OCI-LY7 (cell line): ENCODE measurements around the gene ALG14.

ENCODE experiments used
- EZH2phosphoT487 ChIP-seq: fragments of 200-600 bp; sonication (generic); IDR thresholded peaks from 2 replicates; pipeline ENCODE4 v1.6.1; 2018; ENCODE audit warnings: low read depth, borderline replicate concordance, mild to moderate bottlenecking, mixed run types, antibody characterized with exemption, low read length, moderate library complexity, mixed read lengths
- TF ChIP-seq, protein P1 (sequence below): fragments of 200-600 bp; sonication (generic); conservative IDR thresholded peaks from 2 replicates; pipeline ENCODE4 v1.5.1; 2014; ENCODE audit warnings: mild to moderate bottlenecking, antibody characterized with exemption, low read length, moderate library complexity, mixed read lengths

DNA sequence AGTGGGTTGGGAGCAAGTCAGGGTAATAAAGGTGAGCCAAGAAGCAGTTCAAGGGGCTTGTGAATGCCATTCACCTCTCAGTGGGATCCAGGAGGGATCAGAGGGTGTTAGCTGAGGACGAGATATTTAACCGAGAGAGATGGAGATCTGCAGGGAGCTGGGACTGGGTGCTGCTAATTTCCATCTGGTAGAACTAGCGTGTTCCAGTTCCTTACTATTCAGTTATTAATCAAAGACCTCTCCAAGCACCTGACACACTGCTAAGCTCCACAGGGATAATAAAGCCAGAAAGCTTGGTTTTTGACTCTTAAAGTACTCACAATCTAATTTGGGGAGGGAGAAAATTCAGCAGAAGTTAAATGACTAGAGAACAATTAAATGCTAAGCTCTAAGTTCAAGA, 57.7 kb downstream of the ALG14 start:
- no peak for TF ChIP-seq EZH2phosphoT487
- TF ChIP-seq, protein P1, sequence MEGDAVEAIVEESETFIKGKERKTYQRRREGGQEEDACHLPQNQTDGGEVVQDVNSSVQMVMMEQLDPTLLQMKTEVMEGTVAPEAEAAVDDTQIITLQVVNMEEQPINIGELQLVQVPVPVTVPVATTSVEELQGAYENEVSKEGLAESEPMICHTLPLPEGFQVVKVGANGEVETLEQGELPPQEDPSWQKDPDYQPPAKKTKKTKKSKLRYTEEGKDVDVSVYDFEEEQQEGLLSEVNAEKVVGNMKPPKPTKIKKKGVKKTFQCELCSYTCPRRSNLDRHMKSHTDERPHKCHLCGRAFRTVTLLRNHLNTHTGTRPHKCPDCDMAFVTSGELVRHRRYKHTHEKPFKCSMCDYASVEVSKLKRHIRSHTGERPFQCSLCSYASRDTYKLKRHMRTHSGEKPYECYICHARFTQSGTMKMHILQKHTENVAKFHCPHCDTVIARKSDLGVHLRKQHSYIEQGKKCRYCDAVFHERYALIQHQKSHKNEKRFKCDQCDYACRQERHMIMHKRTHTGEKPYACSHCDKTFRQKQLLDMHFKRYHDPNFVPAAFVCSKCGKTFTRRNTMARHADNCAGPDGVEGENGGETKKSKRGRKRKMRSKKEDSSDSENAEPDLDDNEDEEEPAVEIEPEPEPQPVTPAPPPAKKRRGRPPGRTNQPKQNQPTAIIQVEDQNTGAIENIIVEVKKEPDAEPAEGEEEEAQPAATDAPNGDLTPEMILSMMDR, result no peak
